Measurements from ENCODE around the gene B3GAT1.
"Not testable (repeated sequence)": the region's sequence is repeated elsewhere in the genome, so short reads cannot be mapped to it uniquely, and the experiment has no call there.

Gene B3GAT1, protein sequence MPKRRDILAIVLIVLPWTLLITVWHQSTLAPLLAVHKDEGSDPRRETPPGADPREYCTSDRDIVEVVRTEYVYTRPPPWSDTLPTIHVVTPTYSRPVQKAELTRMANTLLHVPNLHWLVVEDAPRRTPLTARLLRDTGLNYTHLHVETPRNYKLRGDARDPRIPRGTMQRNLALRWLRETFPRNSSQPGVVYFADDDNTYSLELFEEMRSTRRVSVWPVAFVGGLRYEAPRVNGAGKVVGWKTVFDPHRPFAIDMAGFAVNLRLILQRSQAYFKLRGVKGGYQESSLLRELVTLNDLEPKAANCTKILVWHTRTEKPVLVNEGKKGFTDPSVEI

GRCh38 chr11:134412203-134413042 lies at the start of gene B3GAT1:
TSS of gene B3GAT1 (minus strand) at chr11:134412242. CDS start at chr11:134387659, 24,583 bp downstream.
- peak in 1 of 2 donors; percentile 7 for DNase-seq

GRCh38 chr11:134461621-134462020 lies 49.6 kb upstream of the B3GAT1 start:
- DNase-seq: no peak

- no peak for DNase-seq
Measured at GRCh38 chr11:134460881-134461280, 48.8 kb upstream of the B3GAT1 start.

- no peak for DNase-seq
Measured at GRCh38 chr11:134460062-134460561, 48.1 kb upstream of the B3GAT1 start.

DNA sequence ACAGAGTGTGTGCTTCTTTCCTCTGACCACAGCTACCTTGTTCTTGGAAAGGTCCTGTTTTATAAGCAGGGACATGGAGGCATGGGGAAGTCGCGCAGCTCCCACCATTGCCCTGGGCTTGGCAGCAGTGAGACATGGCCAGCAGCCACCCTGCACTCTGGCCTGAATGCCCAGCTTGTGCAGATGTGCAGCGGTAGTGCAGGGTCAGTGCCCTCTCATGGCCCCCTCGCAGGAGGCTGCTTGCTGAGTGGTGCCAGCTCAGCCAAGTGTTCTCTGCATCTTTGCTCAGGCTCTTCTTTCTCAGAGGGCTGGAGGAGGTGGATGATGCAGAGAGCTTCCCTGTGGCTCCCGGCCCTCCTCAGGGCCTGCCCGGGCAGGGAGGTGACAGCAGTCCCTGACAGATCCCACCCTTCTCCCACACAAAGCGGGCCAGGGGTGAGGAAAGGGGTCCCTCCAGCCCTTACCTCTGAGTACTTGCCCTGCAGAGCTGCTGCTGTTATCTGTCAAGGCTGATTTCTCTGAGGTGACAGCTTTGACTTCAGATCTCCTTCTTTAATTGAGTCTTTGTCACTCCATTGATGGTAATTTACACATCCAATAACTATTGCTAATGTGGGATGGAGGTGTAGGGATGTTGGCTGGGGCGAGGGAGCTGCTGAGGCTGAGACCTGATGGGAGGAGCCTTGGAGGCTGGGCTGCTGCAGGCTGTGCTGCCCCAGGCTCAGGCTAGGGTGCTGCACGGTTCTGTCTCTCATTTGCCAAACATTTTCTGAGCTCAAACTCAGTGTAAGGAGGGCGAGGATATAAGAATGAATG lies 47.4 kb upstream of the B3GAT1 start:
- no peak for DNase-seq

- DNase-seq: not testable (repeated sequence)
Measured at GRCh38 chr11:134457411-134458007, 45.5 kb upstream of the B3GAT1 start.

GRCh38 chr11:134455516-134455915 lies 43.5 kb upstream of the B3GAT1 start:
- no peak for DNase-seq

- DNase-seq: no peak
Measured at GRCh38 chr11:134454146-134454690, 42.2 kb upstream of the B3GAT1 start.

GRCh38 chr11:134453441-134453840 lies 41.4 kb upstream of the B3GAT1 start:
- DNase-seq: no peak

DNA sequence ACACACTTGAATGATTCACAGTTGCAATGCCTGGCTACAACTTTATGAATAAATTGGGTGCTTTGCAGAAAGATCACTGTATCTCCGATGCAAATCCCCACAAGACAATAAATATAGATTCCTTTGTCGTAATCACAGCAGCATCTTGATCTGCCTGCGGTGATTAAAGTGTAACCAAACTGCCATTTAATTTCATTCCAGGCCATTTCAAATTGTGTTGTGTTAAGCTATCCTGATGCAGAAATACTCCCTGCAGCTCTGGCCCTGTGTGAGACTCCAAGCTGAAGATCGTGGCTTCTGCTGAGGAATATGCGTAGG lies 40.8 kb upstream of the B3GAT1 start:
- DNase-seq: no peak

- DNase-seq: no peak
Measured at GRCh38 chr11:134452026-134452837, 40.2 kb upstream of the B3GAT1 start.

GRCh38 chr11:134450186-134450585 lies 38.1 kb upstream of the B3GAT1 start:
- no peak for DNase-seq

GRCh38 chr11:134449713-134450112 lies 37.7 kb upstream of the B3GAT1 start:
- no peak for DNase-seq

GRCh38 chr11:134449051-134449450 lies 37.0 kb upstream of the B3GAT1 start:
- DNase-seq: no peak

- no peak for DNase-seq
Measured at GRCh38 chr11:134447696-134448095, 35.7 kb upstream of the B3GAT1 start.

GRCh38 chr11:134445601-134446325 lies 33.7 kb upstream of the B3GAT1 start:
- DNase-seq: no peak

GRCh38 chr11:134444160-134445108 lies 32.4 kb upstream of the B3GAT1 start:
- not testable (repeated sequence) for DNase-seq

DNA sequence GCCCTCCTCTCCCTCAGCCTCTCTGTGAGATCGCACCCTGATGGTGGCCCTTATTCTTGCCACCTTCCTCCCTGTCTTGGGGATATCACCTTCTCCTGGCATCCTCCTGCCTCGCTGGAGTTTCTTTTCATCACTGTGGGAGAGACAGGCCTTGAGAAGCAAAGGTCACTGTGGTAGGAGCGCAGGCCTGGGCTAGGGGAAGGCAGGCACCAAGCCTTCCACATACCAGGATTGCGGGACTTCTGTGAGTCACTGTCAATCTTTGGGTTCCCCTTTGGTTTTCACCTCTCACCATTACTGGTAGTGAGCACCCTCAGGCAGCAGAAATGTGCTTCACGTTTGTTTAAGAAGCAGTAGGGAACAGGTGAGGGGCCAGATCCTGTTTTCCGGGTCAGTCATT lies 31.2 kb upstream of the B3GAT1 start:
- no peak for DNase-seq

DNA sequence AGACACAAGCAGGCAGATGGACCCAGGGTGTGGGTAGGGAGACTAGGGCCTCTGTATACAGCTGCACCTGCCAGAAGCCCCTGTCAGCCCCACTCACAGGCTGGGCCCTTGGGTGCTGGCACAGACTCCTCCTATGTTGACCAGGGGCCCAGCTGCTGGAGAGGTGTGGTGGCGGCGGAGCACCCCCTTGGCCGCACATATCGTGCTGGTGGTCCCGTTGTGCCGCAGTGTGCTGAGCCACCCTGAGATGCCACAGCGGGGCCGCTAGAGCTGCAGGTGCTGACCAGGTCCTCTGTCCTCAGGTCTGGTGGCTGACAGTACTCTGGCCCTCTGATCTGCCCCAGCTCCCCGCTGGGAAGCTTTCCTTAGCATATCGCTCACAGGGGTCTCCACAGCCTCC lies 30.2 kb upstream of the B3GAT1 start:
- no peak for DNase-seq

DNA sequence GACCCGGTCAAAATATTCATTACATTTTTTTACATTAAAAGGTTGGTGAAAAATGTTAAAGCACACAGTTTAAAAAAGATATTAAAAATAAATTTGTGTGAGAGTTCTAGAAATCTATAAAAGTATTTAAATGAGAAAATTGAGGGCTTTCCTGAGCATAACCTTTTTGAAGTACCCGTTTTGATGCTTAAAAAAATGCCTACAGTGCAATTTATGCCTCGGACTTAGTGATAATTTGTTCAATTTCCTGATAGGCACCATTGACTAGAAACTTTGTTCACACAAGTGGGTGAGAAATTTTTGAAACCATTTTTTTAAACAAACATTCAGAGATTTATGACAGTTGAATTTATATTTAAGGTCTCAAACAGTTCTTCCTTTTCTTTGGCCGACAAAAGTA lies 29.7 kb upstream of the B3GAT1 start:
- DNase-seq: no peak
